ENCODE data around the gene TRABD2B. TPM values are rescaled to one million over a fixed set of nuclear protein-coding genes. Genes with fewer than 3 reads are reported as not detected.

The TRABD2B gene
- total and polyA plus RNA-seq, 11 donors = 0.31 to 1.1 (median 0.80) TPM

DNA sequence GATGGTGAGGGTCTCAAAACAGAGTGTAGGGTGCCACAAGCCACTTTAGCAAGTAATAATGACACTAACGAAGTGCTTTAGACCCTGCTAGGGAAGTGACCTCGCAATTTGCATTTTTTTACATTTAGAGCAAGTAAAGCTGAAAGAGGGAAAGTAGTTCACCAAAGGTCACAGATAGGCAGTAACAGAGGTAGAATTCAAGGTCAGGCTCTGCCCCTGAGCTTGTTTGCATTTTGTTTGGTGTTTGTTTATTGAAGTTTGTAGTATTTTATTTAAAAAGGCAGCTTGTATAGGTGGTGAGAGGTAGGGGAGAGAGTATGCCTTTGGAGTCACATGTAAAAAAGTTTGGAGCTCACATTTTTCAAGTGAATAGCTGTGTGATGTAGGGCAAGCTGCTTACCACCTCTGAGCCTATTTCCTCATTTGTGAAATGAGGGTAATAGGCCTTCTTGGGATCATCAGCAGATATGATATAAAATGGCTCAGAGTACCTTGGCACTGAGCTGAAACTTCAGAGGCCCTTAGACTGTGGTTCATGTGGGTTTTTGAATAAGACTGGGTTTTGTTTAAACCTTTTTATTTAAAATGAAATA, 142.5 kb downstream of the TRABD2B start:
- Histone ChIP-seq H3K27ac (no peak overlapping the region), H3K4me1 (peaks cover 0 to 5% (median 0%) of the 10 kb centered on the region in 12 donors), H3K4me3 (no peak overlapping the region), H3K27me3 (no peaks in the 10 kb centered on the region), H3K36me3 (no peaks in the 10 kb centered on the region), H3K9me3 (no peaks in the 10 kb centered on the region)
- intact Hi-C loops (cut with DNase I) = loop anchor here in 1 of 10 donors (10.0 kb wide), 1 partner anchor 60 kb away; no protein-coding TSS in a partner anchor
- WGBS, 4 donors = 84 to 90% (median 85%) methylated on average over 2 of the region's 2 CpGs
- DNase-seq = no peak
- no peak for TF ChIP-seq POLR2A (IDR thresholded peaks at IDR 0.05)
- TF ChIP-seq, protein P1, sequence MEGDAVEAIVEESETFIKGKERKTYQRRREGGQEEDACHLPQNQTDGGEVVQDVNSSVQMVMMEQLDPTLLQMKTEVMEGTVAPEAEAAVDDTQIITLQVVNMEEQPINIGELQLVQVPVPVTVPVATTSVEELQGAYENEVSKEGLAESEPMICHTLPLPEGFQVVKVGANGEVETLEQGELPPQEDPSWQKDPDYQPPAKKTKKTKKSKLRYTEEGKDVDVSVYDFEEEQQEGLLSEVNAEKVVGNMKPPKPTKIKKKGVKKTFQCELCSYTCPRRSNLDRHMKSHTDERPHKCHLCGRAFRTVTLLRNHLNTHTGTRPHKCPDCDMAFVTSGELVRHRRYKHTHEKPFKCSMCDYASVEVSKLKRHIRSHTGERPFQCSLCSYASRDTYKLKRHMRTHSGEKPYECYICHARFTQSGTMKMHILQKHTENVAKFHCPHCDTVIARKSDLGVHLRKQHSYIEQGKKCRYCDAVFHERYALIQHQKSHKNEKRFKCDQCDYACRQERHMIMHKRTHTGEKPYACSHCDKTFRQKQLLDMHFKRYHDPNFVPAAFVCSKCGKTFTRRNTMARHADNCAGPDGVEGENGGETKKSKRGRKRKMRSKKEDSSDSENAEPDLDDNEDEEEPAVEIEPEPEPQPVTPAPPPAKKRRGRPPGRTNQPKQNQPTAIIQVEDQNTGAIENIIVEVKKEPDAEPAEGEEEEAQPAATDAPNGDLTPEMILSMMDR (IDR thresholded peaks at IDR 0.05) = no peak
- no peak for ATAC-seq

DNA sequence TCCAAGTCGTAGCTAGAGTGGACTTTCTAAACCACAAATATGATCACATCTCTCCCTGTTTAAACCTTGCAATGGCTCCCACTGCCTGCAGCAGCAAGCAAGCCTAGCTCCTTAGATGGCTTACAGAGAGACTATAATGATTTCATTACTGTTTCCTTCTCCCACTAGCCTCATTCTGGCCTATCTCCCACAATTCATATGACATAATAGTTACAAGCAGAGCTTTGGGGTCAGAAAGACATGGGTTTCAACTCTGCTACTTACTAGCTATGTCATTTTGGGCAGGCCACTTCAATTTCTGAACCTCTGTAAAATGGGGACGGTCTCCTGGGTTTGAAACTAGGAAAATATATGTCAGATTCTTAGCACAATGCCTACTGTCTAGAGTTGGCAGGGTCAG, 143.3 kb downstream of the TRABD2B start:
- no peak overlapping the region for H3K4me3 ChIP-seq
- TF ChIP-seq, protein P1 (IDR thresholded peaks at IDR 0.05) = no peak
- no peak for TF ChIP-seq POLR2A (IDR thresholded peaks at IDR 0.05)
- H3K36me3 ChIP-seq = no peaks in the 10 kb centered on the region
- no peaks in the 10 kb centered on the region for H3K27me3 ChIP-seq
- H3K9me3 ChIP-seq = no peaks in the 10 kb centered on the region
- H3K27ac ChIP-seq = no peak overlapping the region
- intact Hi-C loops (cut with DNase I) = loop anchor here in 1 of 10 donors (10.0 kb wide), 1 partner anchor 61 kb away; no protein-coding TSS in a partner anchor
- H3K4me1 ChIP-seq = peaks cover 0 to 9% (median 0%) of the 10 kb centered on the region in 12 donors
- DNase-seq (no peak), ATAC-seq (no peak)
- WGBS, 4 donors = 87 to 92% (median 89%) methylated on average over 2 of the region's 2 CpGs

DNA sequence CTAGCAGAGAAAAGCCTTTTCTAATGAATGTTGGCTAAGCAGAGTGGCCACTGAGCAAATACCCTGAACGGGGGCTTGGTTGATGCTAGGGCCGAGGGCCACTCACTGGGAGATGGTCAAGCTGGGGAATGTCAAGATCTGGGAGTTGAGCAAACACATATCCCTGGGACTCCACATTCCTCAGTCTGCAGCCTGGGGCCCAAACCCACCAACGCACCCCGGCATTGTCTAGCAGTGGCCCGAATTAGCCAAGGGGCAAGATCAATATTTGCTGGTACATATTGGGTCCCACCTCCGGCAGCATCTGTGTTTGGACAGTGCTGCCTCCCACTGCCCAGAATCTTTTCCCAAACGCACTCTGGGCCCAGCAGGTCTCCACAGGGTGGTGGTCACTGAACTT, 144.1 kb downstream of the TRABD2B start:
- 94 to 98% (median 97%) methylated on average over 6 to 7 of the region's 7 CpGs for WGBS, 4 donors
- Histone ChIP-seq H3K36me3 (no peaks in the 10 kb centered on the region), H3K27ac (no peak overlapping the region), H3K4me3 (no peak overlapping the region), H3K9me3 (no peaks in the 10 kb centered on the region), H3K27me3 (no peaks in the 10 kb centered on the region), H3K4me1 (peaks cover 0 to 9% (median 0%) of the 10 kb centered on the region in 12 donors)
- intact Hi-C loops (cut with DNase I) = loop anchor here in 1 of 10 donors (10.0 kb wide), 1 partner anchor 62 kb away; no protein-coding TSS in a partner anchor
- DNase-seq = no peak
- ATAC-seq = no peak
- no peak for TF ChIP-seq POLR2A (IDR thresholded peaks at IDR 0.05)
- TF ChIP-seq, protein P1 (IDR thresholded peaks at IDR 0.05) = no peak

DNA sequence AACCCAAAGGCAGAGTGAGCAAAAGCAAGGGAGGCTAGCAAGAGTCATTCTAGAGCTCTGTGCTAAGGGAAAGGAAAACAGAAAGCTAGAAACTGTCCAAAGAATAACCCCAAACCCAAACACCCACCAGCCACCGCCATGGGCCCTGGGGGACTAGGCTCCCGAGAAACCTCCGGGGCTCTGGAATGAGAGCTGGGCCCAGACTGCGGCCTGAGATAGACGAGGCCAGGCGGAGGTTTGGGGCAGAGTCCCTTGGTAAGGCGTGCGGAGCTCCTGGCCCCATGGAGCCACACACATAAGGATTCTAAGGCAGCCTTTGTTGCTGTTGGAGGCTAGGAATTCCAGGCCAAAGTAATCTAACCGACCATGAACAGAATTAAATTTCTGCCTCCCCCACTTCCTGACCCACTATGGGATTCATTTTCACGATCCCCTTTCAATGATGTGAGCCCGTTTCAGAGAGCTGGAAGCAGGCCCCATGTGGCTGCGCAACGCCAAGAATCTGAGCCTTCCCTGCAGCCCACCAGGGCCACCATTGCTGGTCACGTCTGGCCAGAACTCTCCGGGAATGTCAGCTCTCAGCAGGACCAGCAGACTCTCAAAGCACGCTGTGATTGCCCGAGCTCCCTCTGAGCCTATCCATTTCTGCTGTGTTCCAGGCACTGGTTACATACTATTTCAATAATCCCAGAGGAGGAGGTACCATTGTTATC, 145.0 kb downstream of the TRABD2B start:
- 89 to 94% (median 91%) methylated on average over 17 of the region's 17 CpGs for WGBS, 4 donors
- DNase-seq = no peak
- TF ChIP-seq, protein P1 (IDR thresholded peaks at IDR 0.05) = no peak
- no peak for TF ChIP-seq POLR2A (IDR thresholded peaks at IDR 0.05)
- no peaks in the 10 kb centered on the region for H3K9me3 ChIP-seq
- H3K4me3 ChIP-seq = no peak overlapping the region
- H3K27ac ChIP-seq = no peak overlapping the region
- H3K36me3 ChIP-seq = no peaks in the 10 kb centered on the region
- intact Hi-C loops (cut with DNase I) = loop anchor here in 1 of 10 donors (10.0 kb wide), 1 partner anchor 63 kb away; no protein-coding TSS in a partner anchor
- no peak for ATAC-seq
- H3K27me3 ChIP-seq = no peaks in the 10 kb centered on the region
- H3K4me1 ChIP-seq = peaks cover 0 to 9% (median 0%) of the 10 kb centered on the region in 12 donors
